Skeletal muscle cell (primary cell): Measurements from ENCODE around the gene TTLL11.

Experiments used
- DNase-seq: peaks from one replicate; pipeline ENCODE4 v3.0.0-alpha.2; 2010; ENCODE audit warnings: low read depth
- H3K4me3 ChIP-seq: 2 replicates; pipeline ENCODE4 v1.5.1; 2011; ENCODE audit warnings: low read depth, mild to moderate bottlenecking, control low read depth, low read length, moderate library complexity

TTLL11 gene

DNA sequence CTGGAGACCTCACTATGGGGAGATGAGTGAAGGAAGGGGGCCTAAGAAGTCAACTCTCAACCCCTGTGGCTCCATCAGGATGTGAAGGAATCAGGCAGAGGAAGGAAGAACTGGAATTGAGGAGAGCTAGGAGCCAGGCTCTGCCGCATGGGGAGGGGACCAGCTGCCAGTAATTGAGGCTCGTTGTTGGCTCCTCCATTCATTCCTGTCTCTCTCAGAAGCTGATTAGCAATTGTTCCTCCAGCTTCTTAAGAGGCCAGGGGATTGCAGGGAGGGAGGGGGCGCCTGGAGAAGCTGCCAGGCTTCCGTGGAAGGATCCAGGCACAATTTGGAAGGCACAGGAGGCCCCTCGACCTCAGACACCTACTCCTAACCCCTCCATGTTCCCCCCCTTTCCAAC is 20.5 kb upstream of the TTLL11 start:
- no peak overlapping the region for H3K4me3 ChIP-seq
- no peak for DNase-seq

DNA sequence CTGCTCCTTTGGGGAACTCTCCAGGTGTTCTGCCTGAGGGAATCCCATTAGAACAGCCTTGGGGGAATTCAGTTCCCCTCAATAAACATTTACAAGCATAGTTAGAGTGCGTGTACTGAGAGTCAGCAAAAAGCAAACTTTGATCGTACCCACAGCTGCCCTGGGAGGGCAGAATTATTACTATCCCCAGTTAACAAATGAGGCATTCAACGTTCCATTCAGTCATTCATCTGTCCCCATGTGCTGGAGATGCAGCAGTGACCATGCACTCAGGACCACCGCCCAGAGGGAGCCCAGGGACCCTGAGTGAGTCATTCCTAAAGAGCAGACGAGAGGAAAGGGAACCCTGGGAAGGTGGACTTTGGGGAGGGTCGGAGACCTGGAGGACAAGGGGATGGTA is 19.1 kb upstream of the TTLL11 start:
- no peak for DNase-seq
- no peak overlapping the region for H3K4me3 ChIP-seq

- DNase-seq, result no peak
- H3K4me3 ChIP-seq, result no peak overlapping the region
Observed at GRCh38 chr9:122111413-122112085, 18.4 kb upstream of the TTLL11 start.

DNA sequence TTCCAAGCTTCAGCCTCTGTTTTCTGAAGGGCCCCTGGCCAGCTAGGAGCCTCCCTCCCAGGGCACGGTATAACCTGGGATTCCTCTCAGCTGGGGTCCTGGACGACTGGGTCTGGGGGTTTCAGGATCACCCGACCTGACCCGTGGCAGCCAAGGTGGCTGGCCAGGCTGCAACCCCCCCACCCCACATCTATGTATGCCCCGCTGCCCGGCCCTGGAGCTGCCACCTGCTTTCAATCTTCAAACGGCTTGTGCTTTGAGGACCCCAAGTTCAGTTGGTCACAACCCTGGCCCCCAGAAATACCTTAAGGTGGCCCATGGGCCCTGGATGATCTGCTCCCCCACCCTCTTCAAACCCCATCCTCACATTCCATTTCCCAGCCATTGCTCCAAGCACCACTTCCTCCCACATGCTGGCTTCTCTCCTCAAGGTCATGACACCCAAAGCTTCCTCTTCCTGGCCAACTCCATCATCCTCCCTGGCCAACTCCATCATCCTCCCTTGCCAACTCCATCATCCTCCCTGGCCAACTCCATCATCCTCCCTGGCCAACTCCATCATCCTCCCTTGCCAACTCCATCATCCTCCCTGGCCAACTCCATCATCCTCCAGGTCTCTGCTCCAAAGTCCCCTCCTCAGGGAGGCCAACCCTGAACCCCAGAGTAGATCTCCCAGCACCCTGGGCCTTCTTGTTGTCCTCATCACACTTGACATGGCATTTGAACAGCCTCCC is 17.2 kb upstream of the TTLL11 start:
- no peak overlapping the region for H3K4me3 ChIP-seq
- DNase-seq, result no peak

GRCh38 chr9:122109035-122109813 is 16.1 kb upstream of the TTLL11 start:
- DNase-seq, result no peak
- H3K4me3 ChIP-seq, result no peak overlapping the region

DNA sequence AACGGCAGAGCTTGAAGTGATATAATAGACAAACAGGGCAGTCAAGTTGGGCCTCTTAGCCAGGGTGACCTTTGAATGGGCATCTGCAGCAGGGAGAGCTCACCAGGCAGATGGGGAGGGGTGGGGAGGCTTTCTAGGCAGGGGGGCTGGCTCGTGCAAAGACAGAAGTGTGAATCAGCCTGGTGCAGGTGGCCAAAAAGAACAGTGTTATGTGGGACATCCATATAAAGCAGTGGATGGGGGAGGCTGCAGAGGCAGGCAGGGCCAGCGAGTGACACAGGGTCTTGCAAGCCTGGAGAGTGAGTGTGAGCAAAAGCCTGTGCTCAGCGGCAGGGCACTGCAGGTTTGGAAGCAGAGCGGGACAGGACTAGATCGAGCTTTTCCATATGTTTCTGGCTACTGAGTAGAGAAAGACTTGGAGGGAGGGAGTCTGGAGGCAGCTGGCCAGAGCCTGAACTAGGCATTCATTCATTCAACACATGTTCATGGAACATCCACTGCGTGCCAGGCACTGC is 14.2 kb upstream of the TTLL11 start:
- no peak overlapping the region for H3K4me3 ChIP-seq
- no peak for DNase-seq

DNA sequence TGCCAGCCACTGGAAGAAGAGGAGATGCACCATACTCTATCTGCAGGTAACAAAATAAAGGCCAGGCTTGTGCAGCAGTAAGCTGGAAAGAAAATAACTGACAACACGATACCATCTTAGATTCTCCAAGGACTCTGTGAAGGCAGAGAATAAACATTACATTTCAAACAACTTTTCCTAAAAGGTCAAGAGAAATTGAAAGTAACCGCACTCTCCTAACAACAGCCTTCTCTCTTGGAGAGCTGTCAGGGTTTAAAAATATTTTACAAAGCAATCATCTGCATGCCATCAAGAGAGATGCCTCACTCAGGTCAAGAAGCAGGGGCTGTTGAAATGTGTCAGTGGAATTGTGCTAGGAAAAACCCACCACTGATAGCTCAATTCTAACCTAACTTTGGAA is 13.5 kb upstream of the TTLL11 start:
- no peak overlapping the region for H3K4me3 ChIP-seq
- no peak for DNase-seq

DNA sequence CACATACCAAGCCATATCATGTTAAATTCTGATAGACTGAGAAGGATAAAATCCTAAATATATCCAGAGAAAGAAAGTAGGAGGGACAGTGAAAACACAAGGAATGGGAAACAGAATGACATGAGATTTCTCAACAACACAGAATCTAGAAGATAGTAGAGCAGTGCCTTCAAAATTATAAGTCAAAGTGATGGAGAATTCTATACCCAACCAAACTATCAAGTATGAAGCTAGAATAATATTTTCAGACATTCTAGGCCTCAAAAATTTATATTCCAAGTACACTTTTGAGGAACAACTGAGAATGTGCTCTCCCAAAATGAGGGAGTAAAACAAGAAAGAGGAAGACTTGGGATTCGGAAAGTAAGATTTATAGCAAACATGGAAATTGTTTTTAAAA is 10.9 kb upstream of the TTLL11 start:
- H3K4me3 ChIP-seq, result no peak overlapping the region
- DNase-seq, result no peak

DNA sequence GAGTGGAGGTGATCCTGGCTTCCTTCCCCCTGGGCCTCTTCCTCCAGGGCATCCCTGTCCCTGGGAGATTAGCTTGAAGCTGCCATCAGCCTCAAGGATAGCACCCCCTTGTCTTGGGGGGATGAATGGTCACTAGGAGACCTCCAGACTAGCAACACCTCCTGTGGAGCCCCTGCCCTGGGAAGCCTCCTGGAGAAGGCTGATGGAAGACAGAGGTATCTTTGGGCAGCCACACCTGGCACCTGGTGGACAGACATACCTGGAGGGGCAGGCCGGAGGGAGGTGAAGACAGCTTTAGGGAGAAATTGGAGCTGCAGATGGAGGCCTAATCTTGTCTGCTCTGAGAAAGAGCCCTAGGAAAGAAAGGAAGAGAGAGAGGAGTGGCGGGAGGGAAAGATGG is 9.0 kb upstream of the TTLL11 start:
- no peak overlapping the region for H3K4me3 ChIP-seq
- no peak for DNase-seq

- DNase-seq, result no peak
- H3K4me3 ChIP-seq, result no peak overlapping the region
Observed at GRCh38 chr9:122100756-122101155, 7.6 kb upstream of the TTLL11 start.

DNA sequence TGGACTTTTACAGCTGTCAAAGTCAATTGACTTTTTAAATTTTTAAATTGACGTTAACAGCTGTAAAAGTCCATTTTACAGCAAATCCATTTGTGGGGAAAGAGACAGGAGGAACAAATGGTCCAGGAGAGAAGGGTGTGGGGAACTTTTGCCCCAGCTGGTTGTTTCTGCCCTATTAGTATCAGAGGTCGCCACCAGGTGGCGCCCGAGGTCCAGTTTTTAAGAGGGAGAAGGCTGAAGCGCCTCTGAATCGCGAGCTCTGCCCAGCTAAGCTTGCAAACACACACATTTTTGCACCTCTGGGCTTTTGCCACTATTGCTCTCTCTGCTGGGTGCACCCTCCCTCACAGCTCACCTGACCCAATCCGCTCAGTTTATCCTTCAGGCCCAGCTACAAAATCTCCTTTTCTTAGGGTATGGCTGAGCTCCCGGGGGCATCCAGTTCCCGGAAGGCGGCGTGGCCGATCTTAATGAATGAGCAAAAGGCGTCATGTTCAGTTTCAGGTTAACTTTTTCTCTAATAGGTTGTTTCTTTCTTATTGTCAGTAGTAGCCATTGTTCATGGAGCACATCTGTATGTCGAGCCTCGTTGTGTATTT is 6.3 kb upstream of the TTLL11 start:
- no peak for DNase-seq
- no peak overlapping the region for H3K4me3 ChIP-seq

DNA sequence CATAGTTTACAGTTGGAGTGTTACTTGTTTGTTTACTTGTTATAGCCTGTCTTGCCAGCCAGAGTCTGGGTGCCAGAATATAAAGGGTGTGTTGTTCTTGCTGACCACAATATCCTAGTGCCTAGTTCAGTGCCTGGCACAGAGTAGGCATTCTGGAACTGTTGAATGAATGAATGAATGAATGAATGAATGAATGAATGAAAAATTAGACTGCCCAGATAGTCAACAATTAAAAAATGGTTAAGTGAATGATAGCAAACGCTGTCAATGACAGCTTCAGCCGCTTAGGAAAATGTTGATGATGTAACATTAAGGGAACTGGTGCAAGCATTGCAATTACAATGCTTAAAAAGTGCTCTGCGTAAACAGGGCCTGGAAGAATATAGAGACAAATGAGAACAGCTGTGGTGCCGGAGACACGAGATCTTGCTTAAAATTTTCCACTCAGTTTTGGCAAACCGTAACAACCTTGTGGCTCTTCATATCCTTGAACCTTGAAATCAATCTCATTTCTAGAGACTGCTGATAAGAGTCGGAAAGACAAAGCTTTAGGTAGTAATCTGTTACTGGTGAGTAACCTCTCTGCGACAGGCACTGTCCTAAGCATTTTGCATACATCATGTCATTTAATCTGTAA is 4.7 kb upstream of the TTLL11 start:
- H3K4me3 ChIP-seq, result no peak overlapping the region
- DNase-seq, result no peak

GRCh38 chr9:122096620-122097415 is 3.7 kb upstream of the TTLL11 start:
- DNase-seq, result no peak
- H3K4me3 ChIP-seq, result no peak overlapping the region

DNA sequence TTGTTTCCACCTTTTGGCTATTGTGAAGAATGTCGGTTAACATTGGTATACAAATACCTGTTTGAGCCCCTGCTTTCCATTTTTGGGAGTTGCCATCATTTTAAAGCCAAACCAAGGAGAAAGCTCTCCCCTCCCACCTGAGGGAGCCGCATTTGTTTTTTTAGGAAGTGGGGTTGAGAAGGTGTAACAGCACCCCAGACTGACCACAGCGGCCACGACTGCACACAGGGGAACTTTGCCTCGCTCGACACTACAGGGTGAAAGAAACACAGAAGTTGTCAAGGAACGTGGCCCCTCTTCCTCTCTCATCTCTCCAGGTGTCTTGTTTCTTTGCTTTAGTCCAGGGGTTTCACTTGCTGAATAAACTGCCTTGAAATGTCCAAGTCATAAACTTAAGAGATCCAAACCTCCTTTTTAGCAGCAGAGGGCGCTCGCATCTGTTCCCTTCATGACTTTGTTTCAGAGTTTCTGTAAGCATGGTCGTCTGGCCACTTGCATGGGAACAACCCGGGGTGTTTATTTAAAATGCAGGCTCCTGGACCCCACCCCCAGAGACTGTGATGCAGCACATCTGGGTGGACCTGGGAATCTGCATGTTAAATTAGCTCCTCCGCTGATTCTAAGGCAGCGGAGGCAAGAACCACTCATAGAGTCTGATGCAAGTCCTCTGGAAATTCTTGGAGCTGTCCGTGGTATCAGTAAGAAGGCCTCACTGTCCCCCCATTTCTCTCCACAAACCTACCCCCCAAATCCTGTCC is 2.1 kb upstream of the TTLL11 start:
- DNase-seq, result no peak
- no peak overlapping the region for H3K4me3 ChIP-seq

DNA sequence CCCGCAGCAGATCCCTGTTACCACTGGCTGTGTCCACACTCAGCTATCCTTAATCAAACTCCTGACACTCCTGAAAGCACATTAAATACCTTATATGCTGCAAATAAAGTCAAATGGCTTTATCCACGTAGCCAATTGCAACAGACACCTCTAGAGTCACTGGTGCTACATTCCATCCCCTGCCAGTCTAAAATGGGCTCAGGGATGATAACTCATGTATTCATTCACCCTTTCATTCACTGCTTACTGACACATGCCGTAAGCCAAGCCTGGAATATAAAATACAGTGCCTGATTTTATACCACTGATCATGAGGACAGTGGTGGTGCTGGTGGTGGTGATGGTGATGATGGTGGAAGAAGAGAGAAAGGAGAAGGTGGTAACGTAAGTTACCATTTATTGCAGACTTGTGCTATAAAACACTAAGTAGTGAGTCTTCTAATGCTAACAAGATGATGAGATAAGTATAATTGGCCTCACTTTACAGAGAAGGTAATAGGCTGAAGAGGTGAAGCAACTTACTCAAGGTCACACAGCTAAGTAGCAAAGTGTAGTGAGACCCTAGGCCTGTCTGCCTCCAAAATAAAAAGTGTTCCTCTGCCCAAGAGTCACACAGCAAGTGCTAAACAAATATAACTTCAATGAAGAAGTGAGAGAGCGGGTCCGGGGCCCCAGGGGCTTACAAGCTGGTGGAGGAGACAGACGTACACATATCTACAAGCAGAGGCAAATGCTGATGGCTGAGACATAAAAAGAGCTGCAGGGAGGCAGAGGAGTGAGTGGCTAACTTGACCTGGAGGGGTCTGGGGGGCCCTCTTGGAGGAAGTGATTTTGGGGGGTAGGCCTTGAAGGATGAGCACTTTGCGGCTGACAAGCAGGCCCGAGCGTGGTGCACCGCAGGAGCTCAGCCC is 1.2 kb downstream of the TTLL11 start:
- H3K4me3 ChIP-seq, result peak overlapping the region; percentile 78
- DNase-seq, result no peak

DNA sequence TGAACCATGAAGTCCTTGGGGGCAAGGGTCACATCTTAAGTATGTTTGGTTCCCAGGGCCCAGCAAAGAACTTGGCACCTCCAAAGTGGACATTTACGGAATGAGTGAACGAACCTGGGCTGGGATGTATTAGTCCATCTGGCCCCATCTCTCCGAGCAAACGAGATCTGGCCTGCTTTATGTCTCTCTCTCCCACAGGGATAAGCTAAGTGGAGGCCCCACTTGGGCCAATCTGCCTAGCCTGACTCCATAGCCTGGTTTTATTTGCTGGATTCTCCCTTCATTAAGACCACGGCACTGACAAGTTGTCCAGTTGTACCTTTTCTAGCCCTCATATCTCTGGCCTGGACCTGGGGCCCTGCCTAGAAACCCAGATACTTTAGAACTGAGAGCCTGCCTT is 2.1 kb downstream of the TTLL11 start:
- DNase-seq, result no peak

DNA sequence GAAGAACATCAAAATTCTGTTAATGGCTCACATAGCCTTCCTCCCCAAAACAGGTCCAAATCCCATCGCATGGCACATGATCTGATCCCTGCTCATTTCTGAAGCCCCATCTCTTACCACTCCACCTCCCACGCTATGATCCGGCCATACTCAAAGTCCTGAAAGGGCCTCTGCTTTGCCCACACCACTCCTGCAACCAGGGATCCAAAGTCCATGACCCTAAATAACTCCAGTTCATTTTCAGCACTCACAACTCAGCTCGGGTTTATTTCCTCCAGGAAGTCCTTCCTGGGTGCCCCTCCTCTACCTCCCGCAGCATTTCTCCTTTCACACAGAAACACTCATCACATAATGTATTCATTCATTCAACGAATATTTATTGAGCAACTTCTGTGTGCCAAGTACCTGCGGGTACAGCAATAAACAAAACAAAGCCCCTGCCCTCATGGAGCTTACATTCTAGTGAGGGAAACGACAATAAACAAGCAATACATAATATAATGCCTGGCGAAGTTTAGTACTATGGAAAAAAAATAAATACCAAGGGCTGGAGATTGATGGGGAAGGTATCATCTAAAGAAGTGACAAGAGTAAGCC is 2.7 kb downstream of the TTLL11 start:
- no peak overlapping the region for H3K4me3 ChIP-seq
- no peak for DNase-seq

More for the DNA sequence above, 2.1 kb downstream of the TTLL11 start:
- no peak overlapping the region for H3K4me3 ChIP-seq
